Natural killer cell treated with Interleukin-12 subunit alpha and Interleukin-12 subunit beta and Interleukin-15 and Interleukin-18, amount 100 ng/mL, for 72 hours (primary cell): Measurements from ENCODE around the gene GNPDA1. TPM values are rescaled to one million over a fixed set of nuclear protein-coding genes. Genes with fewer than 3 reads are reported as not detected.

Source experiments
- ATAC-seq, 2 donors: fragments of 150-1000 bp; cut with Tn5 transposase in 1 of 2; sonication (Bioruptor Pico), chemical (Tn5 transposase) in 1 of 2; 2 replicates each; pipeline ENCODE4 v1.10.0; 2021
- DNase-seq: peaks from one replicate; pipeline ENCODE4 v3.0.0; 2022; ENCODE audit warnings: low spot score
- H3K27ac Mint-ChIP-seq, 2 donors: 1 replicate in 1 of 2; 2 replicates in 1 of 2; pipeline ENCODE4 v1.8.0; 2022; ENCODE audit warnings: mixed read lengths in 2 of 2, mild to moderate bottlenecking in 1 of 2, moderate library complexity in 1 of 2
- H3K27me3 Mint-ChIP-seq, 2 donors: 1 replicate in 1 of 2; 2 replicates in 1 of 2; pipeline ENCODE4 v1.8.0; 2022; ENCODE audit warnings: mixed read lengths in 2 of 2
- H3K36me3 Mint-ChIP-seq: one replicate; pipeline ENCODE4 v1.8.0; 2022; ENCODE audit warnings: mixed read lengths
- H3K4me1 Mint-ChIP-seq, 2 donors: 1 replicate in 1 of 2; 2 replicates in 1 of 2; pipeline ENCODE4 v1.8.0; 2022; ENCODE audit warnings: low read depth in 2 of 2, mixed read lengths in 2 of 2, mild to moderate bottlenecking in 1 of 2
- H3K4me3 Mint-ChIP-seq: one replicate; pipeline ENCODE4 v1.8.0; 2022; ENCODE audit warnings: mixed read lengths
- H3K9me3 Mint-ChIP-seq: 2 replicates; pipeline ENCODE4 v1.8.0; 2022; ENCODE audit warnings: mixed read lengths
- total RNA-seq, 2 donors: library from RNA; stranded (reverse); gene quantifications; one replicate each; pipeline ENCODE4 v1.2.3, GENCODE V29; 2022

Gene GNPDA1
- total RNA-seq, 2 donors from 2014 or later = 9.0 to 9.6 TPM

DNA sequence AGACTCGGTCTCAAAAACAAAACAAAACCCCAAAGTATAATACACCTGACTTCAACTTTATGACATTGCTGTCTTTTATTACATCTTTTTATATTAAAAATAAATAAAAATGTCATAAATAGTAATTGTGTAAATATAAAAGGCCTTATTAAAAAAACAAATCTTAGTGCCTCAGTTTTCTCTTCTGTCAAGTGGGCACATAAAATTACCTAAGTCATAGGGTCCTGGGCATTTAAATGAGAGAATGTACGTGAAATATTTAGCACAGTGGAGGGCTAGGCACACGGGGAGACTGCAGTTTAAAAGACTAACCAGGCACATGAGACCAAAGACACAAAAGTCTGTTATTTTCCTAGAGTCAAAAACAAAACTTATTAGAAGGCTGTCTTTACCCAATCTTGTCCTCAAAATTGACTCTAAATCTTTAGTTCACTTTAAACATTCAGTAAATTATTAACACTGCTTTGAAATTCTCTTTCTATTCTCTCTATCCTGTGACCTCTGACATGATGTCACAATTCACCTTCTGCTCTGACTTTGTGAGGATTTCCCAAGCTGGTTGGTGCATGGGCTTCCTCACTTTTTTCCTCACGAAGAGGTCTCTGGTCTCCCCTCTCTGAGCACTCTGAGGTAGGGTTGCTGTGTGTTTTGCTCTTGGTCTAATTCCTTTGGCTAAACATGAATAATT, 46.4 kb downstream of the GNPDA1 start:
- Mint-ChIP-seq H3K27ac (peak overlapping the region in 1 of 2 donors; percentile 42), H3K9me3 (no peaks in the 10 kb centered on the region), H3K27me3 (no peaks in the 10 kb centered on the region), H3K36me3 (no peaks in the 10 kb centered on the region), H3K4me3 (no peak overlapping the region), H3K4me1 (peaks cover 27% of the 10 kb centered on the region in 2 donors)
- ATAC-seq = no peak
- DNase-seq = no peak

DNA sequence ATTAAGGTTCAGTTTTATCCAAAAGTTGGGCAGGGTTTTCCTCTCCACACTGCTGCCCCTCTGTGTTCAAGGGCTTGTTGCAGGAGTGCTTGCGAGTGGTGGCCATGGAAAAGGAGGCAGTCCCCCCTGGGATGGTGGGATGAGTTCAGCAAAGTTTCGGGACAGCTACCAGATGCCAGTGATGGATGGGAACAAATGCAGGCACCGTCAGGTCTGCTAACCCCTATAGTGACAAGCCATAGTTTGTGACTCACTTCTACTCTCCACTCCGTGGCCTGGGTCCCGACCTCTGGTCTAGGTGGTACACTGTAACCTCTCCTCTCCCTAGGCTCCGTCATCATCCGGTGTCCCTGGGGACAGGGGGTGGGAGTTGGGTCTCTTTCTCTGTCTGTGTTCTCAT, 47.8 kb downstream of the GNPDA1 start:
- ATAC-seq (no peak), DNase-seq (no peak)
- Mint-ChIP-seq H3K27me3 (no peaks in the 10 kb centered on the region), H3K4me1 (peaks cover 32 to 33% of the 10 kb centered on the region in 2 donors), H3K36me3 (no peaks in the 10 kb centered on the region), H3K9me3 (no peaks in the 10 kb centered on the region), H3K4me3 (no peak overlapping the region), H3K27ac (no peak overlapping the region)

DNA sequence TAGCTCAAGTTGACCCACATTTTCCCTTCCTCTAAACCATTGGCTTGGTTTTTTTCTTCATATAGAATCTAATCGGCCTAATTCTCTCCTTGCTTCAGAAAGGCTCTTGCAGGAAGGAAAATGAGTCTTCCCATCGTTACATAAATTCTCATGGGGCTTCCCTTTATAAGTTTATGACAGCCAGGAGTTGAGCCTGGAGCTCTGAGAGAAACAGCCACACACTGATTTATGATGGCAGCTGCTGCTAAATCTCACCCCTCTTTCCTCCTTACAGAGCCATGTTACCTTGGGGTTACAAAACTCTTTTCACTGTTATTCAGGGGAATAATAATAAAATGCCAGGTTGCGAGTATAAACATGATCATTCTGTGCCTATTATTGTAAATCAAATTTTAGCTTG, 49.1 kb downstream of the GNPDA1 start:
- H3K4me3 Mint-ChIP-seq = no peak overlapping the region
- H3K27me3 Mint-ChIP-seq = no peaks in the 10 kb centered on the region
- ATAC-seq (no peak), DNase-seq (no peak)
- H3K27ac Mint-ChIP-seq = no peak overlapping the region
- peaks cover 32 to 34% of the 10 kb centered on the region in 2 donors for H3K4me1 Mint-ChIP-seq
- H3K36me3 Mint-ChIP-seq = no peaks in the 10 kb centered on the region
- H3K9me3 Mint-ChIP-seq = no peaks in the 10 kb centered on the region

DNA sequence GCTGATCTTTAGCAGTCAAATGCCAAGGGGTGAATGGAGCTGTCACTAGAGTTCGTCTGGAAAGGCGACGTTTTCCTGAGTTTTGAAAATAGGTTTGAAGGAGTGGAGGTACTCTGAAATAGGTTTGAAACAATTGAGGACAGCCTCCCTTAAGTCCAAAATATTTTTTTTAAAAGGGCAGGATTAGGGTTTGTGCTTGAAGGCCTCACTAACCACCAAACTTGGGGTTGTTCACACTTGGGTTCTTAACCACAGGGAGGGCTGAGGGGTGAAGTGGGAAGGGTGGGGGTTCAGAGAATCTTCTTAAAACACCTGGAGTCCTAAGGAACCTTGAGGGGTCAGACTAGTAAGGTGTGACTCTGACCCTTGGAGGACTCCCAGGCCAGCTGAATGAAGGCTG, 51.4 kb downstream of the GNPDA1 start:
- H3K36me3 Mint-ChIP-seq = no peaks in the 10 kb centered on the region
- peak overlapping the region; percentile 50 for H3K4me3 Mint-ChIP-seq
- ATAC-seq (no peak), DNase-seq (no peak)
- H3K9me3 Mint-ChIP-seq = no peaks in the 10 kb centered on the region
- peaks cover 40 to 41% of the 10 kb centered on the region in 2 donors for H3K4me1 Mint-ChIP-seq
- no peaks in the 10 kb centered on the region for H3K27me3 Mint-ChIP-seq
- peak overlapping the region; percentile 57 to 75 for H3K27ac Mint-ChIP-seq

DNA sequence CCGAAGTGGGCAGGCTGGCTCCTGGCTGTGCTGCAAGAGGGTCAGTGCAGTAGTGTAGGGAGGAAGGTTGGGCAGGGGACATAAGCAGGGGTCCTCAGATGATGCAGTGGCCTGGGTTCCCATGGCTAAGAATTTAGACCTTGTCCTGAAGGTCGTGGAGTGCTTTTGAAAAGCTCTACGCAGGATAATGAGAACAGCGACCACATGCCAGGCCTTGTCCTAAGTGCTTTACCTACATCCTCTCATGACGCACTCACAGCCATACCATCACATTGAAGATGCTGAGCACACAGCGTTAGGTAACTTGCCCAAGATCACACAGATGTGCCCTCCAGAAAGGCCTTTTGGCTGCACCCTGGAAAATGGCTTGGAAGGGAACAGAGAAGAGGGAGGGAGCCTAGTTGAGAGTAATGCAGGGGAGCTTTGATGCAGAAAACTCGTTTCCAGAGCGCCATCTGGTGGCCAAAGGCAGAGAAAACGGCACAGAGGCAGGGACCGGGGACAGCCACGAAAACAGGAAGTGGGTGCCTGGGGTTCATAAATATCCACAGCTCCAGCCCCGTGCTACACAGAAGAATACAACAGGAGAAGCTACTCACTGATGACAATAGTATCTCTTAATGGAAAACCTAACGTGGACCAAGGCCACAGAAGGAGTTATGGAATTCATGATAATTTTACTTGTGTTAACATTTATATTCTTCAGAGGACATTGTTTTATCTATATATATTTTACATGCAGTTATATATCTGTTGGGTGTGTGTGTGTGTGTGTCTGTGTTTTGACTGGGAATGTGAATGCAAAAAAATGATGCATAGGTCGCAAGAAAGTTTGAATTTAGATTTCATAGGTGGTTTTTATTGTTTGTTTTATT, 52.1 kb downstream of the GNPDA1 start:
- Mint-ChIP-seq H3K4me1 (peaks cover 40 to 41% of the 10 kb centered on the region in 2 donors), H3K36me3 (no peaks in the 10 kb centered on the region), H3K27ac (peak overlapping the region; percentile 57 to 75), H3K27me3 (no peaks in the 10 kb centered on the region), H3K4me3 (peak overlapping the region; percentile 50), H3K9me3 (no peaks in the 10 kb centered on the region)
- ATAC-seq (peak; percentile 86 to 88), DNase-seq (peak; percentile 88)

DNA sequence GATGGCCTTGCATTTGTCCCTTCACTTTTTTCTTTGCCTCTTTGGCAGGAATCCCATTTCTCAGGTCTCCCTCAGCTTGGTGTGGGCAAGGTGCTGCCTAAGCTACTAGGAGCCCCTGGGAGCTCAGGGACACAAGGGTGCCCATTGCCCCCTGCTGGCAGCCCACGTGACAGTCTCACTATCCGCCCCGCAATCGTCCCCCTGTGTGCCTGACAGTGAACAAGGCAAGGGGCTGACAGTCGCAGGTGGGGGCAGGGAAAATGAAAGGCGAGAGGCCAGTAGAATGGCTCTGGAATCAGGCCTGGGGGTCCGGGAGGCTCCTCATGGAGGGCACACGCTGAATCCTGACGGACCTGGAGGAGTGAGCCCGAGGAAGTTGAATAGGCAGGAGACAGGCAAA, 52.8 kb downstream of the GNPDA1 start:
- Mint-ChIP-seq H3K36me3 (no peaks in the 10 kb centered on the region), H3K27ac (peak overlapping the region; percentile 57 to 75), H3K4me3 (no peak overlapping the region), H3K9me3 (no peaks in the 10 kb centered on the region), H3K4me1 (peaks cover 40 to 41% of the 10 kb centered on the region in 2 donors), H3K27me3 (no peaks in the 10 kb centered on the region)
- no peak for ATAC-seq
- no peak for DNase-seq

DNA sequence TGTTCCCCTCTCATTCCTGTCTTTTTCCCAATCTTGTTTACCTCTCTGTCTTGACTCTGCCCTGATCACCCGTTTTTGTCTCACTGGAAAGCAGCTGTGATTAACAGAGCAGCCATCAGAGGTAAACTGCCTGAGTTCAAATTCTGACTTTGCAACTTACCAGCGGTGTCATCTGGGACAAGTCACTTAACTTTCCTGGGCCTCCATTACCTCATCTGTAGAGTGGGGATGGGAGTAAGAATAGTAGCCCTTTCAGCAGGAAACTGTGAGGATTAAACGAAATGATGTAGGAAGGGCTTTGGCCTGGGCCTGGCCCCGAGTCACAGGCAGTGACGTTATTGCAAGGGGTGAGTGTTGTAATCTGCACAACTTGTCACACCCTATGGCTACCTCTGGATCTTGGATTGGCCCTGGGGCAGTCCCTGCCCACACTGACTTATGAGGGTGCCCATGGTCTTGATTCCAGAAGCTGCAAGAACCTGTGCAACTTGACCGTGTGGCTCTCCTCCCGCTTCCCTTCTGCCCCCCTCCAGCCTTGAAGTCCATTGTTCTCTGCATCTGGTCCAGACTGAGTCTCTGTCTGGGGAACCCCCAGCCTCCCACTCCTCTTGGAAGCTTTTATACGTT, 54.2 kb downstream of the GNPDA1 start:
- Mint-ChIP-seq H3K4me1 (peaks cover 40 to 41% of the 10 kb centered on the region in 2 donors), H3K9me3 (no peaks in the 10 kb centered on the region), H3K4me3 (peak overlapping the region; percentile 64), H3K27me3 (no peaks in the 10 kb centered on the region), H3K36me3 (no peaks in the 10 kb centered on the region), H3K27ac (peak overlapping the region; percentile 57 to 75)
- ATAC-seq = peak; percentile 57 to 60
- no peak for DNase-seq

DNA sequence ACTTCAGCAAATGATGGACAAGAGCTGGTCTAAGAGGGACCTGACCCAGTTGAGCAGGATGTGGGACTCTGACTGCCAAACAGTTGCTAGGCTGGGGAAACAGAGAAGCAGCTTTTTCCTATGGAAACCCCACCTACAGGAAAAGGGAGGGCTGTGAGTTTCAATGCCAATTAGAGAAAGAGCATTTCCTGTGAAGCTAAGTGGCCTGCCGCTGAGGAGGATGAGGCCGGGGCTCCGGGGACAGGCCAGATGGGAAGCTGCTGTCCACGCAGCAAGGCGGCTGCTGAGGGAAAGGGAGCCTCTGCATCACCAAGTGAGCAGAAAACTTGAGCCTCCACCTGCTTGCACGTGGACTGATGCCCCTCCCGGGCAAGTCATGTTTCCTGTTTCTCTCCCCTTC, 54.7 kb downstream of the GNPDA1 start, which contains the start of gene PCDH12:
TSS of gene PCDH12 (minus strand) at position 90 of the 400 bp plus-strand sequence. CDS start 351 bp downstream, outside the sequence.
- peak; percentile 28 to 30 for ATAC-seq
- H3K27ac Mint-ChIP-seq = peak within 1 kb of the TSS; percentile 57 to 75
- no peaks in the 10 kb centered on the region for H3K36me3 Mint-ChIP-seq
- H3K9me3 Mint-ChIP-seq = no peaks in the 10 kb centered on the region
- DNase-seq = peak; percentile 67
- no peaks in the 10 kb centered on the region for H3K27me3 Mint-ChIP-seq
- H3K4me1 Mint-ChIP-seq = peaks cover 40 to 41% of the 10 kb centered on the region in 2 donors
- peak within 1 kb of the TSS; percentile 64 for H3K4me3 Mint-ChIP-seq

DNA sequence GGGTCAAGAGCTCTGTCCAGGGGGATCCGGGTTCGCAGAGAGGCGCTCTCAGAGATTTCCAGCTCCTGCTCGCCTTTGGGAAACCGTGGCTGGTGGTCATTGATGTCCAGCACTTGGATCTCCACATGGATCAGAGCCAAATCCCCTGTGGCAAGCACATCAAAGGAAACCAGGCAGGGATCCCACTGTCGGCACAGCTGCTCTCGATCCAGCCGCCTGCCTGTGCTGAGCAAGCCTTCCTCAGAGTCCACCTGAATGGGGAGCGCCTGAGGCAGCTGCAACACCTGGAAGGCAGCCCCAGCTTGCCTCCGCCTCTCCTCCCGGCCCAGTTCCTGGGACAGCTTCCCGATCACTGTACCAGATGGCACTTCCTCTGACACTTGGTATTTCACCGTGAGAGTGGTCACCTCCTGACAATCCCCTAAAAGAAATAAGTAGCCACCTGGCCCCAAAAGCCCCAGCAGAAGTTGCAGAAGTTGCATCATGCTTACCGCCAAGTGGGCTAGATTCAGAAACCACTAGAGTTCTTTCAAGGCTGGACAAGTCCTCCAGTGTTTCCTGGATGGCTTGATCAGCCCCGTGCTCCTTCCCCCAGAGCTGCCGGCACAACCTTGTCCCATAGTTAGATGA, 55.3 kb downstream of the GNPDA1 start:
- DNase-seq (no peak), ATAC-seq (no peak)
- no peaks in the 10 kb centered on the region for H3K27me3 Mint-ChIP-seq
- H3K4me1 Mint-ChIP-seq = peaks cover 40 to 41% of the 10 kb centered on the region in 2 donors
- H3K9me3 Mint-ChIP-seq = no peaks in the 10 kb centered on the region
- H3K27ac Mint-ChIP-seq = peak overlapping the region in 1 of 2 donors; percentile 75
- peak overlapping the region; percentile 64 for H3K4me3 Mint-ChIP-seq
- H3K36me3 Mint-ChIP-seq = no peaks in the 10 kb centered on the region

DNA sequence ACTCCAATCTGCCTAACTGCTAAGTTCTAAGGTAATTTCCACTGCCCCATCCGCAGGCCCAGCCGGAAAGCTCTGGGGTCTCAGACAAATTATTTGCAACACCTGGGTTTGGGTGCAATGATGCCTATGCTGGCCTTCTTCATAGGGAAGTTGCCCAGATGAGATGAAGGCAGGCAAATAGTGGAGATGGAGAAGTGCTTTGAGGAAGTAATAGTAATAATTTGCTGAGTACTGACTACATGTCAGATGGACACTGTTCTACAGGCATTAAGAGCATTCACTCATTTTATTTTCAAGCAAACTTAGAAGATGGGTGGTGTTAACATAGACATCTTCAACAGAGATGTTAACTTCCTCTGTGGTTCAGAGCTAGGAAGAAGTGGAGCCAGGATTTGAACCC, 58.6 kb downstream of the GNPDA1 start:
- Mint-ChIP-seq H3K9me3 (no peaks in the 10 kb centered on the region), H3K4me3 (no peak overlapping the region), H3K27me3 (no peaks in the 10 kb centered on the region), H3K4me1 (peaks cover 27 to 31% of the 10 kb centered on the region in 2 donors), H3K36me3 (no peaks in the 10 kb centered on the region), H3K27ac (peak overlapping the region in 1 of 2 donors; percentile 64)
- ATAC-seq = no peak
- DNase-seq = no peak

DNA sequence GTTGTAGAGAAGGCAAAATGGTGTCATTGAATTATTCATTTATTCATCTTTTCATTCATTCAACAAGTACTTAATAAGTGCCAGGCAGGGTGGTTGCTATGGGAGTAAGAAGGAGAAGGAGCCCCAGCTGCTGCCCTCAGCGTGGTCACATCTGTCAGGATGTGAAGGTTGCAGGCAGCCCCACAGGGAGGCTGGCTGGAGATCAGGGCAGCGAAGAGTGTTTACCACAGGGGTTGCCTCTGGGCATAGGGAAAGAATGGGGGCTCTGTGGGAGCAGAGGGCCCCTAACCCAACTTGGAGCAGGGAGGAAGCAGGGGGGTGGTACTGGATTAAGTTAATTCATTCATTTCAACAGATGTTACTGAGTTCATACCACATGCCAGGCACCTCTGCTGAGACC, 60.8 kb downstream of the GNPDA1 start:
- H3K4me3 Mint-ChIP-seq = no peak overlapping the region
- DNase-seq (no peak), ATAC-seq (no peak)
- no peaks in the 10 kb centered on the region for H3K27me3 Mint-ChIP-seq
- H3K36me3 Mint-ChIP-seq = no peaks in the 10 kb centered on the region
- H3K27ac Mint-ChIP-seq = peak overlapping the region in 1 of 2 donors; percentile 82
- H3K4me1 Mint-ChIP-seq = peaks cover 9 to 12% of the 10 kb centered on the region in 2 donors
- no peaks in the 10 kb centered on the region for H3K9me3 Mint-ChIP-seq

DNA sequence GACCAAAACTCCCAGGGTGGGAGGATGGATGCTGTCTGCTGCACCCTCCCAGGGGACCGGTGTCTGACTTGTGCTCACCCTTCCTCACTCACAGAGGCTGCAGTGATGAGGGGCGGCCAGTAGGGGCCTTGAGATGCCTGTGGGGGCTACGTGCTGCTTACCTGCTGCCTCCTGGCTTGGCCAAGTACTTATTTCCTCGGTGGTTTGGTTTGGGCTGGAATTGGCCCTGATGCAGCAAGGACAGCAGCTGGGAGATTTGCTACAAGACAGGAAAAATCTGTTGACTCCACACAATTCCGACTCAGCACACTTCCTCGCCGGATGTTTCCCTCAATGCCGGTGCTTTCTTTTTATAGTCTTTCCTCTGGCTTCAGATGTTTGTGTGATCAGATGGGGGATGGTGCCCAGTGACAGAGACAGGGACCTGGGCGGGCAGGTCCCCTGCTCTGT, 61.5 kb downstream of the GNPDA1 start:
- ATAC-seq (no peak), DNase-seq (no peak)
- Mint-ChIP-seq H3K9me3 (no peaks in the 10 kb centered on the region), H3K4me3 (no peak overlapping the region), H3K27ac (peak overlapping the region in 1 of 2 donors; percentile 82), H3K36me3 (no peaks in the 10 kb centered on the region), H3K4me1 (peaks cover 9 to 12% of the 10 kb centered on the region in 2 donors), H3K27me3 (no peaks in the 10 kb centered on the region)
